ENCODE results near the gene VPS9D1.
"Not testable (repeated sequence)": the region's sequence is repeated elsewhere in the genome, so short reads cannot be mapped to it uniquely, and the experiment has no call there.

Gene VPS9D1

GRCh38 chr16:89709716-89710432 lies 10.8 kb downstream of the VPS9D1 start:
- no peak for DNase-seq (ENCODE audit: low read depth in 2 of 2)

- DNase-seq (ENCODE audit: low read depth in 2 of 2) = no peak
These were observed 11.5 kb downstream of the VPS9D1 start for GRCh38 chr16:89709166-89709565.

- DNase-seq (ENCODE audit: low read depth in 2 of 2) = no peak
These were observed 12.2 kb downstream of the VPS9D1 start for GRCh38 chr16:89708481-89708931.

- DNase-seq (ENCODE audit: low read depth in 2 of 2) = no peak
These were observed 13.0 kb downstream of the VPS9D1 start for GRCh38 chr16:89707695-89708094.

GRCh38 chr16:89706518-89707260 lies 14.0 kb downstream of the VPS9D1 start:
- DNase-seq (ENCODE audit: low read depth in 2 of 2) = no peak

GRCh38 chr16:89705006-89705405 lies 15.7 kb downstream of the VPS9D1 start:
- DNase-seq (ENCODE audit: low read depth in 2 of 2) = no peak

- no peak for DNase-seq (ENCODE audit: low read depth in 2 of 2)
These were observed 16.4 kb downstream of the VPS9D1 start for GRCh38 chr16:89704281-89704680.

GRCh38 chr16:89701425-89702406 lies 19.0 kb downstream of the VPS9D1 start, which contains the start of gene SPATA2L:
Gene SPATA2L, minus strand, starts transcription at chr16:89701705. Its CDS starts 473 bp downstream, at chr16:89701232.
- peak; percentile 94 for DNase-seq (ENCODE audit: low read depth in 2 of 2)

- no peak for DNase-seq (ENCODE audit: low read depth in 2 of 2)
These were observed 19.9 kb downstream of the VPS9D1 start for GRCh38 chr16:89700649-89701424.

- DNase-seq (ENCODE audit: low read depth in 2 of 2) = peak; percentile 92 to 93
These were observed 20.5 kb downstream of the VPS9D1 start for GRCh38 chr16:89700100-89700648.

- DNase-seq (ENCODE audit: low read depth in 2 of 2) = not testable (repeated sequence)
These were observed 21.0 kb downstream of the VPS9D1 start for GRCh38 chr16:89699629-89700099.

- not testable (repeated sequence) for DNase-seq (ENCODE audit: low read depth in 2 of 2)
These were observed 22.0 kb downstream of the VPS9D1 start for GRCh38 chr16:89698717-89699116.

- no peak for DNase-seq (ENCODE audit: low read depth in 2 of 2)
These were observed 22.9 kb downstream of the VPS9D1 start for GRCh38 chr16:89697616-89698331.

GRCh38 chr16:89697161-89697615 lies 23.5 kb downstream of the VPS9D1 start:
- no peak for DNase-seq (ENCODE audit: low read depth in 2 of 2)

- DNase-seq (ENCODE audit: low read depth in 2 of 2) = no peak
These were observed 24.0 kb downstream of the VPS9D1 start for GRCh38 chr16:89696670-89697128.

GRCh38 chr16:89695875-89696669 lies 24.6 kb downstream of the VPS9D1 start:
- no peak for DNase-seq (ENCODE audit: low read depth in 2 of 2)

GRCh38 chr16:89695086-89695874 lies 25.4 kb downstream of the VPS9D1 start:
- no peak for DNase-seq (ENCODE audit: low read depth in 2 of 2)

- DNase-seq (ENCODE audit: low read depth in 2 of 2) = not testable (repeated sequence)
These were observed 26.0 kb downstream of the VPS9D1 start for GRCh38 chr16:89694784-89695085.
